Mesendoderm (in vitro differentiated cells): ENCODE measurements around the gene SMIM3.

Experiments used
- DNase-seq: peaks from one replicate; pipeline ENCODE4 v3.0.0; 2013
- H2AK5ac ChIP-seq: 2 replicates; pipeline ENCODE4 v1.6.1; 2013; ENCODE audit warnings: low read length, inconsistent platforms
- H2BK120ac ChIP-seq: 2 replicates; pipeline ENCODE4 v1.6.1; 2013; ENCODE audit warnings: low read depth, mild to moderate bottlenecking, low read length, moderate library complexity, mixed read lengths
- H2BK15ac ChIP-seq: replicated peaks from 2 replicates; pipeline ENCODE4 v1.6.1; 2013; ENCODE audit warnings: low read depth, mild to moderate bottlenecking, moderate library complexity
- H2BK5ac ChIP-seq: 2 replicates; pipeline ENCODE4 v1.6.1; 2013; ENCODE audit warnings: low read length, inconsistent platforms
- H3K18ac ChIP-seq: 2 replicates; pipeline ENCODE4 v1.6.1; 2013; ENCODE audit warnings: mild to moderate bottlenecking, low read length, mixed read lengths
- H3K23ac ChIP-seq: one replicate; pipeline ENCODE4 v1.6.1; 2013; ENCODE audit warnings: low read length
- H3K27ac ChIP-seq: 2 replicates; pipeline ENCODE4 v1.5.1; 2013; ENCODE audit warnings: low read depth, mild to moderate bottlenecking, inconsistent platforms, low read length, moderate library complexity
- H3K27me3 ChIP-seq: 2 replicates; pipeline ENCODE4 v1.6.1; 2013; ENCODE audit warnings: low read length, control low read depth, mild to moderate bottlenecking, inconsistent platforms; ENCODE audit not compliant: insufficient read depth, poor library complexity
- H3K36me3 ChIP-seq: 2 replicates; pipeline ENCODE4 v1.6.1; 2013; ENCODE audit warnings: low read length, inconsistent platforms; ENCODE audit not compliant: control insufficient read depth, insufficient read depth
- H3K4ac ChIP-seq: one replicate; pipeline ENCODE4 v1.6.1; 2013; ENCODE audit warnings: low read depth, mild to moderate bottlenecking, low read length, moderate library complexity
- H3K4me1 ChIP-seq: 2 replicates; pipeline ENCODE4 v1.6.1; 2013; ENCODE audit warnings: low read depth, low read length, inconsistent platforms; ENCODE audit not compliant: control insufficient read depth
- H3K4me2 ChIP-seq: 2 replicates; pipeline ENCODE4 v1.6.1; 2013; ENCODE audit warnings: low read length
- H3K4me3 ChIP-seq: 2 replicates; pipeline ENCODE4 v1.5.1; 2013; ENCODE audit warnings: mild to moderate bottlenecking, low read length
- H3K56ac ChIP-seq: one replicate; pipeline ENCODE4 v1.6.1; 2013; ENCODE audit warnings: low read length
- H3K79me1 ChIP-seq: 2 replicates; pipeline ENCODE4 v1.6.1; 2013; ENCODE audit warnings: low read length, inconsistent platforms
- H3K79me2 ChIP-seq: 2 replicates; pipeline ENCODE4 v1.6.1; 2013; ENCODE audit warnings: mild to moderate bottlenecking, low read length; ENCODE audit not compliant: control insufficient read depth, insufficient read depth
- H3K9ac ChIP-seq: 2 replicates; pipeline ENCODE4 v1.6.1; 2013; ENCODE audit warnings: low read length, inconsistent platforms
- H4K5ac ChIP-seq: one replicate; pipeline ENCODE4 v1.6.1; 2013; ENCODE audit warnings: low read length
- H4K8ac ChIP-seq: one replicate; pipeline ENCODE4 v1.6.1; 2013; ENCODE audit warnings: low read depth, mild to moderate bottlenecking, control low read depth, low read length, moderate library complexity
- WGBS: extraction: QIAGEN DNeasy Blood & Tissue Kit; methylation state at CpG from one replicate; pipeline ENCODE4 v1.1.7; 2013; ENCODE audit warnings: low lambda C conversion rate, missing lambda C conversion rate; ENCODE audit not compliant: insufficient coverage; ENCODE audit errors: extremely low coverage; 5-methylcytosine and 5-hydroxymethylcytosine counted together

The SMIM3 gene

DNA sequence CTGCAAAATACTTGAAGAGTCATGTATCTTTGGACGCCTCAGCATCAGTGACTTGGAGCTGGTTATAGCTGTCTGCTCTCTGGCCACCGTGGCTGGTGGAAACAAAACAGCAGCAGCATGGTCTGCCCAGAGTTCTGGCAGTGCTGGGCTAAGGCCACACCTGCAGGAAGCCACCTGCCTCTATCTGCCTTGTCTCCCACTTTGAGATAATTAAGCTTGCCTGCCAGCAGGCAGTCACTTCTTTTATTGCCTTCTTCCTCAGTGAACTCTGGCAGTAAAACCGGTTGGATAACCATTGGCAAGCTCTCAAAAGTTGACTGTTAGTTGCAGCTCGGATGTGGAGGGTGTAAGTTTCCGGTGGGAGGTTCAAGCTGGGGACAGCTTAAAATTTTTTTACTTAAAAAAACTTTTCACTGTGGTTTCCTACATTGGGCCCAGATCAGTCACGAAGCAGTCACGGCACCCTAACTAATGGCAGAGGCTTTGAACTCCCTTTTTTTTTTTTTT is 4.9 kb downstream of the SMIM3 start:
- Histone ChIP-seq H3K36me3 (no peaks in the 10 kb centered on the region), H2AK5ac (no peak overlapping the region), H4K5ac (no peak overlapping the region), H3K4me3 (no peak overlapping the region), H3K9ac (no peak overlapping the region), H2BK120ac (no peak overlapping the region), H3K79me1 (no peaks in the 10 kb centered on the region), H3K18ac (no peak overlapping the region), H3K27me3 (no peaks in the 10 kb centered on the region), H3K4ac (no peak overlapping the region), H3K4me2 (no peak overlapping the region), H2BK5ac (no peak overlapping the region), H4K8ac (no peak overlapping the region), H3K27ac (no peak overlapping the region), H3K23ac (no peak overlapping the region), H2BK15ac (no peak overlapping the region), H3K56ac (no peak overlapping the region), H3K79me2 (no peaks in the 10 kb centered on the region), H3K4me1 (peaks cover 8% of the 10 kb centered on the region)
- peak; percentile 84 for DNase-seq
- no CpG with 5 or more reads among the region's 7 CpGs for WGBS

DNA sequence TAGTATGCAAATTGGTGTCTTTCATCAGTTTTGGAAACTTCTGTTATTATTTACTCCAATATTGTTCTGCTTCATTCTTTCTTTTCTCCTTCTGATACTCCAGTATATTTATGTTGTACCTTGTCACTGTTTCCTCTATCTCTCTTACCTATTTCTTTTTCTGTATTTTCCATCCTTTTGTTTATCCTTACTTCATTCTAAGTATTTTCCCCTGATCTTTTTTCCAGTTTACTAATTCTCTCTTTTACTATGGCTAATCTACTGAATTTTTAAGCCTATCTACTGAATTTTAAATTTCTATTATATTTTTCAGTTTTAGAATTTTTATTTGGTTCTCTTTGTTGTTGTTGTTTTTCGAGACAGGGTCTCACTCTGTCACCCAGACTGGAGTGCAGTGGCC is 7.4 kb downstream of the SMIM3 start:
- Histone ChIP-seq H3K27me3 (no peaks in the 10 kb centered on the region), H3K56ac (no peak overlapping the region), H3K36me3 (no peaks in the 10 kb centered on the region), H3K79me1 (no peaks in the 10 kb centered on the region), H3K79me2 (no peaks in the 10 kb centered on the region), H3K4me1 (peaks cover 8% of the 10 kb centered on the region), H4K5ac (no peak overlapping the region), H3K4ac (no peak overlapping the region), H3K4me3 (no peak overlapping the region), H3K4me2 (no peak overlapping the region), H4K8ac (no peak overlapping the region), H2AK5ac (no peak overlapping the region), H3K27ac (no peak overlapping the region), H2BK5ac (no peak overlapping the region), H3K18ac (no peak overlapping the region), H3K9ac (no peak overlapping the region), H2BK15ac (no peak overlapping the region), H2BK120ac (no peak overlapping the region), H3K23ac (no peak overlapping the region)
- no peak for DNase-seq
- no CpG with 5 or more reads among the region's 1 CpG for WGBS

DNA sequence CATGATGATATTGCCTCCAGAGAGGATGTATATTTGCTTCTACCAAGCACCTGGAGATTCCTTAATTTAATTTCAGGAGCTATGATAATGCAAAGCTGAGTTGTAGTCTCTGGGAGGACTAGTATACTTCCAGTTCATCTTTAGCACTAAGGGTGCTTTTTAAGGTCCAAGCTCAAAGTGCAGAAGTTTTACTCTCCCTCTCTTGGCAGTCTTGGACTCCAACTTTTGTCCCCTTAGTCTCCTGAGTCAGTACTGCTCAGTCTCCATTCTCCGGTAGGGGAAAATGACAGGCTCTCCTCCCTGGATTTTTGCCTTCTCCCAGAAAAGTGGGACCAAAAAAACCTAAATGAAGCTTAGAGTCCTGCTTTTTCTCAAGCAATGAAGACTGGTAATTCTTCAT is 8.3 kb downstream of the SMIM3 start:
- no peak overlapping the region for H3K23ac ChIP-seq
- no peak overlapping the region for H2AK5ac ChIP-seq
- H3K4me2 ChIP-seq: no peak overlapping the region
- no peak overlapping the region for H2BK15ac ChIP-seq
- no peaks in the 10 kb centered on the region for H3K79me2 ChIP-seq
- no peaks in the 10 kb centered on the region for H3K79me1 ChIP-seq
- H3K27ac ChIP-seq: no peak overlapping the region
- no peak overlapping the region for H2BK5ac ChIP-seq
- H4K5ac ChIP-seq: no peak overlapping the region
- no peak overlapping the region for H3K56ac ChIP-seq
- H4K8ac ChIP-seq: no peak overlapping the region
- DNase-seq: no peak
- no peaks in the 10 kb centered on the region for H3K27me3 ChIP-seq
- WGBS: no CpG with 5 or more reads among the region's 1 CpG
- H3K36me3 ChIP-seq: no peaks in the 10 kb centered on the region
- no peak overlapping the region for H2BK120ac ChIP-seq
- no peak overlapping the region for H3K4me3 ChIP-seq
- H3K18ac ChIP-seq: no peak overlapping the region
- no peak overlapping the region for H3K4ac ChIP-seq
- peaks cover 8% of the 10 kb centered on the region for H3K4me1 ChIP-seq
- H3K9ac ChIP-seq: no peak overlapping the region

- Histone ChIP-seq H3K4ac (no peak overlapping the region), H2BK5ac (no peak overlapping the region), H3K9ac (no peak overlapping the region), H3K79me1 (no peaks in the 10 kb centered on the region), H4K8ac (no peak overlapping the region), H4K5ac (no peak overlapping the region), H3K36me3 (no peaks in the 10 kb centered on the region), H3K27ac (no peak overlapping the region), H3K4me2 (no peak overlapping the region), H3K4me3 (no peak overlapping the region), H3K23ac (no peak overlapping the region), H2BK15ac (no peak overlapping the region), H3K56ac (no peak overlapping the region), H3K79me2 (no peaks in the 10 kb centered on the region), H3K27me3 (no peaks in the 10 kb centered on the region), H2AK5ac (no peak overlapping the region), H3K18ac (no peak overlapping the region), H2BK120ac (no peak overlapping the region), H3K4me1 (peaks cover 8% of the 10 kb centered on the region)
- no peak for DNase-seq
- no CpG with 5 or more reads among the region's 1 CpG for WGBS
These were observed 9.1 kb downstream of the SMIM3 start for GRCh38 chr5:150787656-150788055.

- no peak overlapping the region for H3K27ac ChIP-seq
These were observed 10.4 kb downstream of the SMIM3 start for GRCh38 chr5:150788977-150789376.

DNA sequence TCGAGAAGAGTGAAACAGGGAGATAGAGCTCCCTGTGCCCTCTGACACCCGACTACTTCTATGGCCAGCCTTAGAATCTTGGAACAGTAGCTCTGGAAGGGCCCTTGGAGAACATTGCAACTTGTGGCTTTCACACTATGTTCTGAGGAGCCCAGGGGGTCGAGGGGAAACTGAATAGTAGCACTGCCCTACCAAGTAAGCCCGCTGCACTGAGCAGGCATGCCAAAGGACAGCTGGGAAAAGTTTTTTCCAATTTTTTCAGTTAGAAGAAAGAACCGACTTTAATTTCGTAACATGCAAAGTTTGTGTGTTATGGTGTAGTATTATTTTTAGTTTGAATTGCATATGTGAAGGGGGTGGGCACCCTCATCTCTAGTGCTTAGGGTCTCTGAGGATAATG is 10.9 kb downstream of the SMIM3 start:
- 100% methylated on average over 2 of the region's 6 CpGs for whole genome bisulfite sequencing
- Histone ChIP-seq H3K23ac (no peak overlapping the region), H2AK5ac (no peak overlapping the region), H3K79me1 (no peaks in the 10 kb centered on the region), H3K4ac (no peak overlapping the region), H3K4me2 (no peak overlapping the region), H3K79me2 (no peaks in the 10 kb centered on the region), H3K9ac (no peak overlapping the region), H2BK5ac (no peak overlapping the region), H3K56ac (no peak overlapping the region), H3K4me3 (no peak overlapping the region), H4K8ac (no peak overlapping the region), H3K27me3 (no peaks in the 10 kb centered on the region), H3K4me1 (no peaks in the 10 kb centered on the region), H3K27ac (no peak overlapping the region), H3K18ac (no peak overlapping the region), H2BK120ac (no peak overlapping the region), H2BK15ac (no peak overlapping the region), H4K5ac (no peak overlapping the region), H3K36me3 (no peaks in the 10 kb centered on the region)
- peak; percentile 24 for DNase-seq

More at GRCh38 chr5:150788977-150789376, 10.4 kb downstream of the SMIM3 start:
- no peaks in the 10 kb centered on the region for H3K79me2 ChIP-seq
- no peaks in the 10 kb centered on the region for H3K79me1 ChIP-seq
- DNase-seq: no peak
- H2BK120ac ChIP-seq: no peak overlapping the region
- H3K9ac ChIP-seq: no peak overlapping the region
- H3K18ac ChIP-seq: no peak overlapping the region
- H3K4me2 ChIP-seq: no peak overlapping the region
- H2AK5ac ChIP-seq: no peak overlapping the region
- no peak overlapping the region for H4K8ac ChIP-seq
- H3K56ac ChIP-seq: no peak overlapping the region
- H3K27me3 ChIP-seq: no peaks in the 10 kb centered on the region
- no peak overlapping the region for H3K23ac ChIP-seq
- no peak overlapping the region for H2BK5ac ChIP-seq
- H3K36me3 ChIP-seq: no peaks in the 10 kb centered on the region
- H3K4ac ChIP-seq: no peak overlapping the region
- peaks cover 3% of the 10 kb centered on the region for H3K4me1 ChIP-seq
- H2BK15ac ChIP-seq: no peak overlapping the region
- H3K4me3 ChIP-seq: no peak overlapping the region
- H4K5ac ChIP-seq: no peak overlapping the region
